Activated CD4-positive, alpha-beta memory T cell treated with anti-CD3 and anti-CD28 coated beads for 36 hours (primary cell): ENCODE measurements around the gene PLPPR1. TPM values are rescaled to one million over a fixed set of nuclear protein-coding genes. Genes with fewer than 3 reads are reported as not detected.
"Not testable (repeated sequence)": the region's sequence is repeated elsewhere in the genome, so short reads cannot be mapped to it uniquely, and the experiment has no call there.

Experiments used
- CTCF ChIA-PET: fragments of 350-600 bp; sonication (Branson Sonifier 250); formaldehyde crosslinking; loops from one replicate; lab custom pipeline; 2021; ENCODE audit warnings: antibody characterized with exemption, inconsistent platforms; lab: Charles Lee
- POLR2A ChIA-PET: fragments of 350-600 bp; sonication (Branson Sonifier 250); formaldehyde crosslinking; loops from one replicate; lab custom pipeline; 2021; ENCODE audit warnings: antibody characterized with exemption; lab: Charles Lee
- DNase-seq: peaks from one replicate; pipeline ENCODE4 v3.0.0-alpha.2; 2020
- H3K27ac Mint-ChIP-seq: one replicate; pipeline ENCODE4 v1.8.0; 2021; ENCODE audit warnings: mixed read lengths
- H3K27me3 Mint-ChIP-seq: one replicate; pipeline ENCODE4 v1.8.0; 2021; ENCODE audit warnings: mixed read lengths
- H3K36me3 Mint-ChIP-seq: one replicate; pipeline ENCODE4 v1.8.0; 2021; ENCODE audit warnings: mixed read lengths
- H3K4me1 Mint-ChIP-seq: one replicate; pipeline ENCODE4 v1.8.0; 2021; ENCODE audit warnings: low read depth, mixed read lengths
- H3K4me3 Mint-ChIP-seq: one replicate; pipeline ENCODE4 v1.8.0; 2021; ENCODE audit warnings: mild to moderate bottlenecking, mixed read lengths
- H3K9me3 Mint-ChIP-seq: one replicate; pipeline ENCODE4 v1.8.0; 2021; ENCODE audit warnings: mixed read lengths
- intact Hi-C: fragments of 100-400 bp; cut with micrococcal nuclease; formaldehyde crosslinking; loops from one replicate; pipeline ENCODE4 v1.15.1; 2023
- total RNA-seq, 2 experiments: library from RNA; stranded (reverse); gene quantifications; one replicate each; pipeline ENCODE4 v1.2.3, GENCODE V29; 2021

The PLPPR1 gene
- total RNA-seq, 2 experiments from 2014 or later = not detected

GRCh38 chr9:101275769-101276250 is 247.3 kb downstream of the PLPPR1 start:
- H3K36me3 Mint-ChIP-seq = no peaks in the 10 kb centered on the region
- ChIA-PET CTCF (no interaction called here), POLR2A (no interaction called here)
- no peaks in the 10 kb centered on the region for H3K4me1 Mint-ChIP-seq
- no peaks in the 10 kb centered on the region for H3K9me3 Mint-ChIP-seq
- DNase-seq = no peak
- H3K27ac Mint-ChIP-seq = no peak overlapping the region
- intact Hi-C loops = no loop called here
- H3K27me3 Mint-ChIP-seq = peaks cover 13% of the 10 kb centered on the region
- H3K4me3 Mint-ChIP-seq = no peak overlapping the region

- CTCF ChIA-PET, H3K27ac Mint-ChIP-seq, H3K4me1 Mint-ChIP-seq, POLR2A ChIA-PET, H3K4me3 Mint-ChIP-seq, DNase-seq, H3K36me3 Mint-ChIP-seq, intact Hi-C loops, H3K9me3 Mint-ChIP-seq: not testable (repeated sequence)
- H3K27me3 Mint-ChIP-seq = peaks cover 13% of the 10 kb centered on the region
Measured at GRCh38 chr9:101291043-101291442, 262.5 kb downstream of the PLPPR1 start.

- intact Hi-C loops = no loop called here
- Mint-ChIP-seq H3K27me3 (peaks cover 7% of the 10 kb centered on the region), H3K9me3 (no peaks in the 10 kb centered on the region), H3K4me1 (no peaks in the 10 kb centered on the region), H3K4me3 (no peak overlapping the region), H3K36me3 (no peaks in the 10 kb centered on the region), H3K27ac (no peak overlapping the region)
- no peak for DNase-seq
- POLR2A ChIA-PET = no interaction called here
- CTCF ChIA-PET = interaction anchor here (0.6 to 0.9 kb wide), 2 partner anchors 12 to 1143 kb away, joined by 3 read pairs; no protein-coding TSS in a partner anchor
Measured at GRCh38 chr9:101299901-101300300, 271.4 kb downstream of the PLPPR1 start.

GRCh38 chr9:101307051-101307450 is 278.5 kb downstream of the PLPPR1 start:
- POLR2A ChIA-PET = no interaction called here
- no peaks in the 10 kb centered on the region for H3K9me3 Mint-ChIP-seq
- H3K4me3 Mint-ChIP-seq = no peak overlapping the region
- CTCF ChIA-PET = interaction anchor here (1.3 kb wide), 1 partner anchor 705 kb away, joined by 5 read pairs; no protein-coding TSS in a partner anchor
- no peaks in the 10 kb centered on the region for H3K36me3 Mint-ChIP-seq
- intact Hi-C loops = no loop called here
- no peak overlapping the region for H3K27ac Mint-ChIP-seq
- H3K27me3 Mint-ChIP-seq = peaks cover 10% of the 10 kb centered on the region
- H3K4me1 Mint-ChIP-seq = no peaks in the 10 kb centered on the region
- DNase-seq = no peak

GRCh38 chr9:101307524-101308213 is 279.1 kb downstream of the PLPPR1 start:
- H3K4me1 Mint-ChIP-seq = no peaks in the 10 kb centered on the region

GRCh38 chr9:101309139-101309538 is 280.6 kb downstream of the PLPPR1 start:
- CTCF ChIA-PET = no interaction called here
- intact Hi-C loops = no loop called here

More at GRCh38 chr9:101307524-101308213, 279.1 kb downstream of the PLPPR1 start:
- H3K4me3 Mint-ChIP-seq = no peak overlapping the region
- ChIA-PET CTCF (interaction anchor here (1.3 kb wide), 1 partner anchor 706 kb away, joined by 5 read pairs; no protein-coding TSS in a partner anchor), POLR2A (no interaction called here)
- H3K9me3 Mint-ChIP-seq = no peaks in the 10 kb centered on the region
- intact Hi-C loops = no loop called here
- DNase-seq = no peak
- no peaks in the 10 kb centered on the region for H3K36me3 Mint-ChIP-seq
- peaks cover 7% of the 10 kb centered on the region for H3K27me3 Mint-ChIP-seq
- no peak overlapping the region for H3K27ac Mint-ChIP-seq

GRCh38 chr9:101311191-101311590 is 282.7 kb downstream of the PLPPR1 start:
- CTCF ChIA-PET = interaction anchor here (0.7 to 2.5 kb wide), 26 partner anchors 9 to 716 kb away, joined by 3 to 34 read pairs (median 4); no protein-coding TSS in a partner anchor

More at GRCh38 chr9:101309139-101309538, 280.6 kb downstream of the PLPPR1 start:
- no peak for DNase-seq
- POLR2A ChIA-PET = no interaction called here
- no peaks in the 10 kb centered on the region for H3K4me1 Mint-ChIP-seq
- no peaks in the 10 kb centered on the region for H3K9me3 Mint-ChIP-seq
- no peaks in the 10 kb centered on the region for H3K36me3 Mint-ChIP-seq
- no peak overlapping the region for H3K27ac Mint-ChIP-seq
- H3K27me3 Mint-ChIP-seq = peaks cover 6% of the 10 kb centered on the region
- no peak overlapping the region for H3K4me3 Mint-ChIP-seq

GRCh38 chr9:101311758-101312420 is 283.4 kb downstream of the PLPPR1 start:
- no peak overlapping the region for H3K4me3 Mint-ChIP-seq
- intact Hi-C loops = loop anchor here (1.0 to 2.0 kb wide), 3 partner anchors 598 to 711 kb away; no protein-coding TSS in a partner anchor
- no peak for DNase-seq
- CTCF ChIA-PET = interaction anchor here (0.6 to 2.5 kb wide), 29 partner anchors 10 to 716 kb away, joined by 3 to 34 read pairs (median 4); no protein-coding TSS in a partner anchor
- peaks cover 3% of the 10 kb centered on the region for H3K27me3 Mint-ChIP-seq
- POLR2A ChIA-PET = no interaction called here
- no peaks in the 10 kb centered on the region for H3K36me3 Mint-ChIP-seq
- H3K9me3 Mint-ChIP-seq = no peaks in the 10 kb centered on the region
- no peak overlapping the region for H3K27ac Mint-ChIP-seq
- H3K4me1 Mint-ChIP-seq = no peaks in the 10 kb centered on the region

More at GRCh38 chr9:101311191-101311590, 282.7 kb downstream of the PLPPR1 start:
- Mint-ChIP-seq H3K4me1 (no peaks in the 10 kb centered on the region), H3K9me3 (no peaks in the 10 kb centered on the region), H3K27ac (no peak overlapping the region), H3K4me3 (no peak overlapping the region), H3K36me3 (no peaks in the 10 kb centered on the region), H3K27me3 (peaks cover 3% of the 10 kb centered on the region)
- no peak for DNase-seq
- intact Hi-C loops = loop anchor here (1.0 to 2.0 kb wide), 3 partner anchors 597 to 710 kb away; no protein-coding TSS in a partner anchor
- POLR2A ChIA-PET = no interaction called here

- H3K9me3 Mint-ChIP-seq = no peaks in the 10 kb centered on the region
- no peak overlapping the region for H3K4me3 Mint-ChIP-seq
- DNase-seq = no peak
- POLR2A ChIA-PET = no interaction called here
- H3K27ac Mint-ChIP-seq = no peak overlapping the region
- H3K36me3 Mint-ChIP-seq = no peaks in the 10 kb centered on the region
- CTCF ChIA-PET = interaction anchor here (0.9 to 2.5 kb wide), 11 partner anchors 10 to 714 kb away, joined by 3 to 34 read pairs (median 7); no protein-coding TSS in a partner anchor
- intact Hi-C loops = no loop called here
- H3K27me3 Mint-ChIP-seq = peaks cover 3% of the 10 kb centered on the region
- H3K4me1 Mint-ChIP-seq = no peaks in the 10 kb centered on the region
Measured at GRCh38 chr9:101312661-101313060, 284.1 kb downstream of the PLPPR1 start.

GRCh38 chr9:101315112-101315450 is 286.6 kb downstream of the PLPPR1 start:
- POLR2A ChIA-PET = no interaction called here
- Mint-ChIP-seq H3K4me1 (no peaks in the 10 kb centered on the region), H3K9me3 (no peaks in the 10 kb centered on the region), H3K27ac (no peak overlapping the region), H3K36me3 (no peaks in the 10 kb centered on the region), H3K4me3 (no peak overlapping the region), H3K27me3 (peaks cover 8% of the 10 kb centered on the region)
- intact Hi-C loops = no loop called here
- no peak for DNase-seq
- CTCF ChIA-PET = no interaction called here

GRCh38 chr9:101317735-101318134 is 289.2 kb downstream of the PLPPR1 start:
- ChIA-PET POLR2A (no interaction called here), CTCF (no interaction called here)
- no peaks in the 10 kb centered on the region for H3K4me1 Mint-ChIP-seq
- peaks cover 10% of the 10 kb centered on the region for H3K27me3 Mint-ChIP-seq
- no peak overlapping the region for H3K4me3 Mint-ChIP-seq
- intact Hi-C loops = no loop called here
- H3K36me3 Mint-ChIP-seq = no peaks in the 10 kb centered on the region
- H3K27ac Mint-ChIP-seq = no peak overlapping the region
- no peak for DNase-seq
- H3K9me3 Mint-ChIP-seq = no peaks in the 10 kb centered on the region

GRCh38 chr9:101323129-101323528 is 294.6 kb downstream of the PLPPR1 start:
- no peak overlapping the region for H3K27ac Mint-ChIP-seq
- ChIA-PET POLR2A (interaction anchor here (0.6 kb wide), 1 partner anchor 1689 kb away, joined by 3 read pairs; no protein-coding TSS in a partner anchor), CTCF (interaction anchor here (1.5 kb wide), 1 partner anchor 12 kb away, joined by 8 read pairs; no protein-coding TSS in a partner anchor)
- intact Hi-C loops = no loop called here
- no peak overlapping the region for H3K4me3 Mint-ChIP-seq
- H3K9me3 Mint-ChIP-seq = peaks cover 7% of the 10 kb centered on the region
- no peaks in the 10 kb centered on the region for H3K36me3 Mint-ChIP-seq
- H3K27me3 Mint-ChIP-seq = peaks cover 12% of the 10 kb centered on the region
- H3K4me1 Mint-ChIP-seq = no peaks in the 10 kb centered on the region
- DNase-seq = no peak
